Activated CD8-positive, alpha-beta memory T cell treated with anti-CD3 and anti-CD28 coated beads, Interleukin-2, amount 50 U/mL, for 24 hours (primary cell): Measurements from ENCODE around the gene GRAMD1B.
"Not testable (repeated sequence)": the region's sequence is repeated elsewhere in the genome, so short reads cannot be mapped to it uniquely, and the experiment has no call there.

Source experiments
- DNase-seq: peaks from one replicate; pipeline ENCODE4 v3.0.0-alpha.2; 2020; ENCODE audit errors: extremely low read depth

The GRAMD1B gene

GRCh38 chr11:123509737-123510578, 79.9 kb downstream of the GRAMD1B start:
- no peak for DNase-seq

- DNase-seq, result no peak
Observed at GRCh38 chr11:123510579-123510905, 80.5 kb downstream of the GRAMD1B start.

- peak; percentile 25 for DNase-seq
Observed at GRCh38 chr11:123511037-123511870, 81.2 kb downstream of the GRAMD1B start.

GRCh38 chr11:123513309-123513708, 83.2 kb downstream of the GRAMD1B start:
- DNase-seq, result not testable (repeated sequence)

GRCh38 chr11:123516238-123516637, 86.2 kb downstream of the GRAMD1B start:
- DNase-seq, result no peak

- DNase-seq, result no peak
Observed at GRCh38 chr11:123517559-123518364, 87.7 kb downstream of the GRAMD1B start.

GRCh38 chr11:123518496-123519054, 88.5 kb downstream of the GRAMD1B start:
- no peak for DNase-seq

- DNase-seq, result no peak
Observed at GRCh38 chr11:123519055-123519796, 89.2 kb downstream of the GRAMD1B start.

- DNase-seq, result no peak
Observed at GRCh38 chr11:123519797-123520193, 89.7 kb downstream of the GRAMD1B start.

- not testable (repeated sequence) for DNase-seq
Observed at GRCh38 chr11:123520476-123520875, 90.4 kb downstream of the GRAMD1B start.

- no peak for DNase-seq
Observed at GRCh38 chr11:123521001-123521400, 90.9 kb downstream of the GRAMD1B start.

GRCh38 chr11:123521930-123522329, 91.9 kb downstream of the GRAMD1B start:
- no peak for DNase-seq

- DNase-seq, result no peak
Observed at GRCh38 chr11:123523539-123523938, 93.5 kb downstream of the GRAMD1B start.

GRCh38 chr11:123525097-123525496, 95.0 kb downstream of the GRAMD1B start:
- no peak for DNase-seq

- DNase-seq, result no peak
Observed at GRCh38 chr11:123525511-123525918, 95.4 kb downstream of the GRAMD1B start.

GRCh38 chr11:123526027-123526805, 96.1 kb downstream of the GRAMD1B start:
- DNase-seq, result no peak

- DNase-seq, result no peak
Observed at GRCh38 chr11:123526918-123527317, 96.8 kb downstream of the GRAMD1B start.

GRCh38 chr11:123527526-123527925, 97.5 kb downstream of the GRAMD1B start:
- no peak for DNase-seq

- DNase-seq, result no peak
Observed at GRCh38 chr11:123527947-123528346, 97.9 kb downstream of the GRAMD1B start.

- DNase-seq, result no peak
Observed at GRCh38 chr11:123531325-123531724, 101.3 kb downstream of the GRAMD1B start.
